A204.1 (cell line): ENCODE measurements around the gene PKP4.

Source experiments
- FAIRE-seq: peaks from 2 replicates; lab custom pipeline; 2012; peaks lifted over from hg19 to GRCh38; lab: Jason Lieb, UNC

Gene PKP4

DNA sequence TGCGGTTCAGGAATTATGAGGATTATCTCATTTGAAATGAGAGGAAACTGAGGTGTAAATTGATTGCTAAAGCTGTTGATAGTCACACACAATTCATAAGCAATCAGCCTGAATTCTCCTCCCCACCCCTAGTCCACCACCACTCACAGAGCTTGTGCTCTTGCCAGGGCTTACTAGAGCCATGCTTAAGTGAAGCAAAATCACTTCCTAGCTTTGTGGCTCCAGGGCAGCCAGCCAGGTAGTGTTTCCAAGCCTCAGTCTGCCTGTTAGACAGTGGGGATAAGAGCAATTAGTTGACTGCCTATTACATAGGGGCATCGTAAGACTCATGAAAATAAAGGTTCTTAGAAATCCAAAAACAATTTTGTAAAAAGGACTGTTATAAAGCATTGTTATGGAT, 87.2 kb downstream of the PKP4 start:
- no peak for FAIRE-seq

DNA sequence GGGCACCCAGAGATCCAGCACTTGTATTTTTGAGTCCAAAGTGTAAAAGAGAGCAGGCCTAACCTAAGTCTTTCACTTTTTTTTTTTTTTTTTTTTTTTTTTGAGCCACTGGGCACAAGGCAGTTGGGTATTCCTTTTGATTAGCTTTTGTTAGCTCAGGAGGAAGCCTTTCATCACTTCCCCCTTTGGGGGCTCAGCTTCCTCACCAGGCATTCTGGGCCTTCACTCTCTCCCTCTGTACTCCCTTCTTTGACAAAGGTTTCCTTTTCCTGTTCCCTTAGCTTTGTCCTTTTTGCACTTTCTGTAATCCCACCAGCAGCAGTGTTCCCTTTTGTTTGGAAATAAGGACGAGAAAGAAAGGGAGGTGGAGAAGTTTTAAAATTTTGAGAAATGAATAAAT, 88.2 kb downstream of the PKP4 start:
- FAIRE-seq: no peak

GRCh38 chr2:158546412-158547144, 89.8 kb downstream of the PKP4 start:
- FAIRE-seq: peak; percentile 48

GRCh38 chr2:158553257-158553656, 96.5 kb downstream of the PKP4 start:
- no peak for FAIRE-seq

DNA sequence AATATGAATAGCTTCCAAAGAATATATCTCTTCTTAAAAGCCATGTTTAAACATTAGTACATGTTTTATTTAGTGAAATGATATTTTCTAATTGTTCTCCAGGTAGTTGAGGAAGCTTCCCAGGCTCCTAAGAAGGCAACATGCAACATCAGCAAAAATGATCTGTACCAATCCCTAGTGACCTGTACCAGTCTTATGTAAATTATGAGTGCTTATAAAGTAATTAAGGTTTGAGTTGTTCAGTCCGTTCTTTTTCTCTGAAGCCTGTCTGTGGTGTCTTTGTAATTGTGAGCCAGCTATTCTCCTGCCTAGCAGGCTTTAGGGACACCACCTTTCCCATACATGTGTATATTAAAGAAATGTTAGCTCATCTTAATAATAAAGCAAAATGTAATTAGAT, 98.2 kb downstream of the PKP4 start:
- FAIRE-seq: no peak

GRCh38 chr2:158556124-158556523, 99.4 kb downstream of the PKP4 start:
- no peak for FAIRE-seq

- no peak for FAIRE-seq
These were observed 101.0 kb downstream of the PKP4 start for GRCh38 chr2:158557752-158558151.

DNA sequence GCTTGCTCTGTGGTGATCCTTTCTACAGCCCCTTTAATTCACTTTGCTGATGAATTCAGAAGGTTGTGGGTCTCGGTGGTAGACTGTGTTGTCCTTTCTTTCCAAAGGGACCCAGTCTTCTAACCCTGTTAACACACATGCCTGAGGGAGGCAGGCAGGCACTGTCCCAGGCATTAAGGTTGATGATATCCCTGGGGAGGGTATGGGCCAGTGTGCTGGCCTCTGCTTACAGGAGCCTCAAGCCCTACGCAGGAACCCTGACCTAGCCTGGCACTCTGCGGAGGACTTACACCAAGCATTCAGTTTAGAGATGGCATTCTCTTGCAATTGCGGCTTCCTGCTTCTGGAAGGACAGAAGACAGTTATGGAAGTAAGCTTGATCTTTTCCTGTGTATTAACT, 102.5 kb downstream of the PKP4 start:
- FAIRE-seq: no peak

DNA sequence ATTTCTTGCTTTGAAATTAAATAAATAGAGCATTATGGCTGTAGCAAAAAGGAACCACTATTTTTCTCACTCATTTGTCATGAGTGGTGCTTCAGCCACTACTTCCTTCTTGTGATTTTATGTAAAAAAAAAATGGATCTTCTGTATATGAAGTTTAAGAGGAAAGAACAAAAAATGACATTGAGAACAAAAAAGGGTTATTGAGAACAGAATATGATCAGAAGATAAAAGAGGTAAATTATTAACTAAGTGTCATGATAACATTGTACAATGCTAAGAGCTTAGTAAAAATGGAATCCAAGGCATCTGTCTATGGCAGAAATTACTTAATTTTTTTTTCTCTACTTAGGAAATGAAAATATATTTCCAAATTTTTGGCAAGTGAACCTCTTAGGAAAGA, 103.5 kb downstream of the PKP4 start:
- FAIRE-seq: no peak

DNA sequence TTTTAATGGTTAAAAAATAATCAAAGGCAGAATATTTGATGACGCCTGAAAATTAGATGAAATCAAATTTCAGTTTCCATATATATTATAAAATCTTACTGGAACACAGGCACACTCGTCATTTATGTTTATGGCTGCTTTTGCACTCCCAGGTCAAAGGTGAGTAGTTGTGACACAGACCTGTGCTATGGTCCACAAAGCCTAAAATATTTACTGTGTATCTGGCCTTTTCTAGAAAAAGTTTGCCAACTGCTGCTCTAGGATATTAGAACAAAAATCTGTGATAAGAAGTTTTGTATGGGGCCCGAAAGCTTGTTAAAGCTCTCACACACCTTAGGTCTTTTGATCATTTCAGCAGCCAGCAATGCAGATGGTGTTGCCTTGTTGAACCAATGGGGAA, 104.3 kb downstream of the PKP4 start:
- no peak for FAIRE-seq

GRCh38 chr2:158567208-158567607, 110.5 kb downstream of the PKP4 start:
- no peak for FAIRE-seq

- FAIRE-seq: no peak
These were observed 112.5 kb downstream of the PKP4 start for GRCh38 chr2:158569284-158569683.

DNA sequence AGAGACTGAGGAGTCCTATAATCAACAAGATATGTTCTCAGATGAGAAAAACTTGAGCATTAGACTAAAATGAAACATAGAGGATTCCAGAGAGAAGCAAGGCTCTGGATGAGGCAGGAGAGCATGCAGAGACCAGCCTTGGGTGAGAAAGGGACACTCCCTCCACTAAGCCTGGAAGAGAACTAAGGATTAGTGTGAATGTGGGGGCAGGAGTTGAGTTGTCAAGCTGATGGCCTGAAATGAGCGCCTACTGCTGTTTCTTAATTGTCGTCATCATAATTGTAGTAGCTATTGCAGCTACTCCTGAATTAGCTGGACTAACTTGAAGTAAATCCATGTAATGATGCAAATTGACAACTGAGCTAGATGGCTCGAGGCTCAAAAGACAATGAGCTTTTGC, 114.1 kb downstream of the PKP4 start:
- no peak for FAIRE-seq

- no peak for FAIRE-seq
These were observed 117.0 kb downstream of the PKP4 start for GRCh38 chr2:158573739-158574138.

DNA sequence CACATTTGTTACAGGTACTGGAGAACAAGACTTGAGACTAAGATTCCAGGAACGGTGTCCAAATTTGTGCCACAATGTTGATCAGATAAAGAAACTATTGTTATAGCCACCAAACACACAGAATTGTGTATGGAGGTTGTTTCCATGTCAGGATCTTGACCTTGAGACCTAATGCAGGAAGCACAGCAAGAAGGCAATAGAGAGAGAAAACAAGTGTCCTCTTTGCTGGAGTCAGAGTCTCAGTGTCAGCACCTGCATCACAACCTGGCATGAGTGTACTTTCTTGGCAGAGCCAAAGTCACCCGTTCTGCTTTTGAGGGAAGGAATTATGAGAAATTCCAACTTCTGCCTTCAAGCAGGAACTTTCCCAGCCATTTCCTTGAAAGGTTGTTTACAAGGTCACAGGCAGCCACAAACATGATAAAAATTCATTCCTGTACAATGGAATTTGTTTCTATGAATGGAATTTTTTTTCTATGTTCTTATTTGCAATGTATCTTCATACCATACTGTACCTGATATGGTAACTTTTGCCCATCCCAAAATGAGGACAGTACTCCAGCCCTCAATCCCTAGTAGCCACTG, 118.4 kb downstream of the PKP4 start:
- FAIRE-seq: no peak

- FAIRE-seq: no peak
These were observed 120.4 kb downstream of the PKP4 start for GRCh38 chr2:158577141-158577540.

GRCh38 chr2:158578703-158579330, 122.1 kb downstream of the PKP4 start:
- no peak for FAIRE-seq

DNA sequence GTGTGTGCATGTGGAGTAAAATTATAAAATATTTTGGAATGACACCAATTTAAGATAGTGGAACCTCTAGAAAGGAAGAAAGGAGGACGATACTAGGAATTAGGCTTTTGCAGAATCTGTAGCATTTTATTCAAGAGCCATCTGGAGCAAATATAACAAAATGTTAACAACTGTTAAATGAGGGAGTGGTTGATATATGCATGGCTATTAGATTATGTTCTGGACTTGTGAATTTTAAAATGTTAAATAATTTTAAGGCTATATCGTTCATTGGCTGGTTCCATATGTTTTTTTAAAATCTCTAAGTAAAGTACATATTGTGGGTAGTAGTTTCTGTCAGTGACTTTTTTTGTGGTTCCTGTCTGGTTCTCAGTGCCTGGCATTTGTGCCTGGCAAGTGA, 123.2 kb downstream of the PKP4 start:
- FAIRE-seq: no peak

DNA sequence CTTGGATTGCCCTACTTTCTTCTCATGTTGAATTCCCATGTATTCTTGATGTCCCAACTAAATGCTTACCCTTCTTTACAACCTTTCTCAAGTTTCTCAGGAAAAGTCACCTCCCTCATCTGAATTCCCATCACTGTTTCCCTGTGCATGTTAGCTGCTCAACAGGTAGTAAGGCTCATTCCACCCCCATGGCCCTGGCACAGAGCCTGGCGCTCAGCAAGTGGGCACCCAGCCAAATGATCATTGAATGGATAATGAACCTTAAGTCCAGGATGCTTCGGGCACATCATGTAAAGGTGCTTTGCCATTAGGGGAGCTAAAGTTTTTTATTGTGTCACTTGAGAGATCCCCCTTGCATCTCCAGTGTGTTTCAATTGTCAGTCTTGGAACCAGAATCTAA, 124.0 kb downstream of the PKP4 start:
- no peak for FAIRE-seq

DNA sequence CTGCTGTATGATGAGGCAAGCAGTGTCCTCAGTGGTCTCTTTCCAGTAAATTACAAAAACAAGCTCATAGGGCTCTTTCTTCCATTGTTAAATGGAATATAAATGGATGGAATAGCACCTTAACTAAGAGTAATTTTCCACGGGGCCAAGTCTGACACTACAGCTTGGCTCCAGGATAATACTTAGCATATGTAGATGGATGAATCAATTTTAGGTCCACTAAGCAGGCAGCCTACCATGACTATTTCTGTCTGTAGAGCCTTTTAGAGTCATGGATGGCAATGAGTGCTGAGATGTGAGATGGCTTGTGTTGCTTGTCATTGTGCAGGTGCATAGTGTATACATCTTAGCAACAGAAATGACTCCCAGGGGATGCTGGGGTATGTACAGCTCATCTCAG, 125.9 kb downstream of the PKP4 start:
- no peak for FAIRE-seq

- FAIRE-seq: no peak
These were observed 127.2 kb downstream of the PKP4 start for GRCh38 chr2:158583923-158584322.

DNA sequence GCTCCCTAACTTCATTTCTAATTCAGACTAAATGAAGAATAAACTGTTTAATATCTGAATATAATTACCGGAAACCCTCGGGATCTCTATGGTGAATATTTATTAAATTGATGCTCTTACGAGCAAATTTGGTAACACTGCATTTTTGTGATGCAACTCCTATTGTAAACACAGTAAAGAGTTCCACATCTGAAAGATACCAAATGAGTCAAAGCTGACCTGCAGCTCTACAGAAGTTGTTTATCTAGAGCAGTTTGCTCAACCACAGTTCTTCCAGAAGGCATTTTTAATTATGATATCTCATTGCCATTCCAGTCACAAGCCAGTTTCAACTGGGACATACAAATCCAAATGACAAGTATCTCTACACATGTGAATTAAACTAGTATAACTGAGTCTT, 129.7 kb downstream of the PKP4 start:
- no peak for FAIRE-seq

- no peak for FAIRE-seq
These were observed 132.6 kb downstream of the PKP4 start for GRCh38 chr2:158589303-158589702.
